ENCODE results near the gene QRICH2. TPM values are rescaled to one million over a fixed set of nuclear protein-coding genes. Genes with fewer than 3 reads are reported as not detected.

The QRICH2 gene
- total and polyA plus RNA-seq, 9 of the 15 experiments (the other 6 are each of a cell fraction or from before 2014, with no cell fraction given): 0.03 to 1.6 (median 0.81) TPM

DNA sequence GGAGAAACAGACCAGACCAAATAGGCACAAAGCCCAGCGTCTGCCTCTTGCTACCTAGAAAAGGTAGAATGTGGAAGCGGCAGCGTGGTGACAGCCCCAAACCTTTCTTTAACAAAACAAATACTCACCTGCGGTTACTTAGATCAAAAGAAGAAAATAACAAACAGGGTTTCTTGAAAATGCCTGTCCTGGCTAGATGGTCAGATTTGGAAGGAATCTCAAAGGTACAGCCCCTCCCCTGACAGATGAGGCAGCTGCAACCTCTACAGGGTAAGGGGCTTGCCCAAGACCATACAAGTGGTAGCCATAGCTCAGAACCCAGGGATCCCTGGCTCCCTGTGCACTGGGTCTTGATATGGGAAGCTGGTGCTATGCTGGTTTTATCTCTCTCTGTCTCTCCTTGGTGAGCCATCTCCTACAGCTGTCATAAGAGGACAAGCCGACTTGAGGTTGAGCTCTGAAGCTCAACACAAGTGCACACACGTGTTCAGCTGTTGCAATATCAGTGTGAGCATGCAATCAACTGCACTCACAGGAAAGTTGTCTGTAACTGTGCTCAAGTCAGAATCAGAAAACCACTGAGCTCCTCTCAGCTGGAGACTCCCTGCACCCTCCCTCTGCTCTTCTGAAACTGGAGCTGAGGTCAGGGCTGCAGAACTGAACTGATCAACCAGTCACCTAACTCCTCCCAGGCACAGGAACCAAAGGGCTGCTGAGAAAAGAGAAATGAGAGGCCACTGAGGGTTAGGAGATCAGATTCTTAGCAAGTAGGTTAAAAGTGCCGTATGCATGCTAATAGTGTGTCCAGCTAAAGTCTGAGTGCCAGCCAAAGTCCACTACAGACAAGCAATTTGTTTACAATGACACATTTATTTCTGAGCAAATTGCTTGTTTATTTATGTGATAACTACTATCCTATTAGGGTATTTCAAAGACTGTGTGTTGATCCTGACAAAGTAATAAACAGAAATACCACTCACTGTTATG, 61.7 kb downstream of the QRICH2 start (continued):
- TF ChIP-seq, protein P1, sequence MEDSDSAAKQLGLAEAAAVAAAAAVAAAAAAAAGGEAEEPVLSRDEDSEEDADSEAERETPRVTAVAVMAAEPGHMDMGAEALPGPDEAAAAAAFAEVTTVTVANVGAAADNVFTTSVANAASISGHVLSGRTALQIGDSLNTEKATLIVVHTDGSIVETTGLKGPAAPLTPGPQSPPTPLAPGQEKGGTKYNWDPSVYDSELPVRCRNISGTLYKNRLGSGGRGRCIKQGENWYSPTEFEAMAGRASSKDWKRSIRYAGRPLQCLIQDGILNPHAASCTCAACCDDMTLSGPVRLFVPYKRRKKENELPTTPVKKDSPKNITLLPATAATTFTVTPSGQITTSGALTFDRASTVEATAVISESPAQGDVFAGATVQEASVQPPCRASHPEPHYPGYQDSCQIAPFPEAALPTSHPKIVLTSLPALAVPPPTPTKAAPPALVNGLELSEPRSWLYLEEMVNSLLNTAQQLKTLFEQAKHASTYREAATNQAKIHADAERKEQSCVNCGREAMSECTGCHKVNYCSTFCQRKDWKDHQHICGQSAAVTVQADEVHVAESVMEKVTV (CRISPR knock-in tag; IDR thresholded peaks at IDR 0.05): no peak
- TF ChIP-seq, protein P2, sequence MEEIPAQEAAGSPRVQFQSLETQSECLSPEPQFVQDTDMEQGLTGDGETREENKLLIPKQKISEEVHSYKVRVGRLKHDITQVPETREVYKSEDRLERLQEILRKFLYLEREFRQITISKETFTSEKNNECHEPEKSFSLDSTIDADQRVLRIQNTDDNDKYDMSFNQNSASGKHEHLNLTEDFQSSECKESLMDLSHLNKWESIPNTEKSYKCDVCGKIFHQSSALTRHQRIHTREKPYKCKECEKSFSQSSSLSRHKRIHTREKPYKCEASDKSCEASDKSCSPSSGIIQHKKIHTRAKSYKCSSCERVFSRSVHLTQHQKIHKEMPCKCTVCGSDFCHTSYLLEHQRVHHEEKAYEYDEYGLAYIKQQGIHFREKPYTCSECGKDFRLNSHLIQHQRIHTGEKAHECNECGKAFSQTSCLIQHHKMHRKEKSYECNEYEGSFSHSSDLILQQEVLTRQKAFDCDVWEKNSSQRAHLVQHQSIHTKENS (CRISPR knock-in tag; IDR thresholded peaks at IDR 0.05): no peak
- TF ChIP-seq PCBP1 (IDR thresholded peaks at IDR 0.05; ENCODE audit: low read depth, low read length, poor library complexity, severe bottlenecking) (no peak), ZBED1 (IDR thresholded peaks at IDR 0.05) (no peak), PHB (CRISPR knock-in tag; IDR thresholded peaks at IDR 0.05) (no peak), TFAM (CRISPR knock-in tag; conservative IDR thresholded peaks at IDR 0.05) (no peak), NR2C2 (CRISPR knock-in tag; IDR thresholded peaks at IDR 0.05) (no peak), NR2C2 (tag; IDR thresholded peaks at IDR 0.05) (peak; percentile 42; the same call in 1 of the 2 replicates), ESRRB (CRISPR knock-in tag; IDR thresholded peaks at IDR 0.05; ENCODE audit: borderline replicate concordance) (no peak), NFIC (IDR thresholded peaks at IDR 0.05) (no peak), ESRRA (IDR thresholded peaks at IDR 0.05; ENCODE audit: borderline replicate concordance, low read depth) (0 out of 2 replicates have a peak, but pooled peaks have one; percentile 20)
- TF ChIP-seq, protein P3, sequence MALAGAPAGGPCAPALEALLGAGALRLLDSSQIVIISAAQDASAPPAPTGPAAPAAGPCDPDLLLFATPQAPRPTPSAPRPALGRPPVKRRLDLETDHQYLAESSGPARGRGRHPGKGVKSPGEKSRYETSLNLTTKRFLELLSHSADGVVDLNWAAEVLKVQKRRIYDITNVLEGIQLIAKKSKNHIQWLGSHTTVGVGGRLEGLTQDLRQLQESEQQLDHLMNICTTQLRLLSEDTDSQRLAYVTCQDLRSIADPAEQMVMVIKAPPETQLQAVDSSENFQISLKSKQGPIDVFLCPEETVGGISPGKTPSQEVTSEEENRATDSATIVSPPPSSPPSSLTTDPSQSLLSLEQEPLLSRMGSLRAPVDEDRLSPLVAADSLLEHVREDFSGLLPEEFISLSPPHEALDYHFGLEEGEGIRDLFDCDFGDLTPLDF (CRISPR knock-in tag; IDR thresholded peaks at IDR 0.05): no peak
- TF ChIP-seq, protein P4, sequence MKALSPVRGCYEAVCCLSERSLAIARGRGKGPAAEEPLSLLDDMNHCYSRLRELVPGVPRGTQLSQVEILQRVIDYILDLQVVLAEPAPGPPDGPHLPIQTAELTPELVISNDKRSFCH (CRISPR knock-in tag; IDR thresholded peaks at IDR 0.05): no peak
- TF ChIP-seq, protein P4 (tag; IDR thresholded peaks at IDR 0.05): no peak
- TF ChIP-seq, protein P5, sequence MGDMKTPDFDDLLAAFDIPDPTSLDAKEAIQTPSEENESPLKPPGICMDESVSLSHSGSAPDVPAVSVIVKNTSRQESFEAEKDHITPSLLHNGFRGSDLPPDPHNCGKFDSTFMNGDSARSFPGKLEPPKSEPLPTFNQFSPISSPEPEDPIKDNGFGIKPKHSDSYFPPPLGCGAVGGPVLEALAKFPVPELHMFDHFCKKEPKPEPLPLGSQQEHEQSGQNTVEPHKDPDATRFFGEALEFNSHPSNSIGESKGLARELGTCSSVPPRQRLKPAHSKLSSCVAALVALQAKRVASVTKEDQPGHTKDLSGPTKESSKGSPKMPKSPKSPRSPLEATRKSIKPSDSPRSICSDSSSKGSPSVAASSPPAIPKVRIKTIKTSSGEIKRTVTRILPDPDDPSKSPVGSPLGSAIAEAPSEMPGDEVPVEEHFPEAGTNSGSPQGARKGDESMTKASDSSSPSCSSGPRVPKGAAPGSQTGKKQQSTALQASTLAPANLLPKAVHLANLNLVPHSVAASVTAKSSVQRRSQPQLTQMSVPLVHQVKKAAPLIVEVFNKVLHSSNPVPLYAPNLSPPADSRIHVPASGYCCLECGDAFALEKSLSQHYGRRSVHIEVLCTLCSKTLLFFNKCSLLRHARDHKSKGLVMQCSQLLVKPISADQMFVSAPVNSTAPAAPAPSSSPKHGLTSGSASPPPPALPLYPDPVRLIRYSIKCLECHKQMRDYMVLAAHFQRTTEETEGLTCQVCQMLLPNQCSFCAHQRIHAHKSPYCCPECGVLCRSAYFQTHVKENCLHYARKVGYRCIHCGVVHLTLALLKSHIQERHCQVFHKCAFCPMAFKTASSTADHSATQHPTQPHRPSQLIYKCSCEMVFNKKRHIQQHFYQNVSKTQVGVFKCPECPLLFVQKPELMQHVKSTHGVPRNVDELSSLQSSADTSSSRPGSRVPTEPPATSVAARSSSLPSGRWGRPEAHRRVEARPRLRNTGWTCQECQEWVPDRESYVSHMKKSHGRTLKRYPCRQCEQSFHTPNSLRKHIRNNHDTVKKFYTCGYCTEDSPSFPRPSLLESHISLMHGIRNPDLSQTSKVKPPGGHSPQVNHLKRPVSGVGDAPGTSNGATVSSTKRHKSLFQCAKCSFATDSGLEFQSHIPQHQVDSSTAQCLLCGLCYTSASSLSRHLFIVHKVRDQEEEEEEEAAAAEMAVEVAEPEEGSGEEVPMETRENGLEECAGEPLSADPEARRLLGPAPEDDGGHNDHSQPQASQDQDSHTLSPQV (IDR thresholded peaks at IDR 0.05): no peak
- TF ChIP-seq, protein P6, sequence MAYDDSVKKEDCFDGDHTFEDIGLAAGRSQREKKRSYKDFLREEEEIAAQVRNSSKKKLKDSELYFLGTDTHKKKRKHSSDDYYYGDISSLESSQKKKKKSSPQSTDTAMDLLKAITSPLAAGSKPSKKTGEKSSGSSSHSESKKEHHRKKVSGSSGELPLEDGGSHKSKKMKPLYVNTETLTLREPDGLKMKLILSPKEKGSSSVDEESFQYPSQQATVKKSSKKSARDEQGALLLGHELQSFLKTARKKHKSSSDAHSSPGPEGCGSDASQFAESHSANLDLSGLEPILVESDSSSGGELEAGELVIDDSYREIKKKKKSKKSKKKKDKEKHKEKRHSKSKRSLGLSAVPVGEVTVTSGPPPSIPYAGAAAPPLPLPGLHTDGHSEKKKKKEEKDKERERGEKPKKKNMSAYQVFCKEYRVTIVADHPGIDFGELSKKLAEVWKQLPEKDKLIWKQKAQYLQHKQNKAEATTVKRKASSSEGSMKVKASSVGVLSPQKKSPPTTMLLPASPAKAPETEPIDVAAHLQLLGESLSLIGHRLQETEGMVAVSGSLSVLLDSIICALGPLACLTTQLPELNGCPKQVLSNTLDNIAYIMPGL (CRISPR knock-in tag; IDR thresholded peaks at IDR 0.05): no peak

All from K562 (cell line).